ENCODE measurements around the gene ANKRD12. TPM values are rescaled to one million over a fixed set of nuclear protein-coding genes. Genes with fewer than 3 reads are reported as not detected.

ANKRD12 gene
- polyA plus RNA-seq, 1 donor from 2014 or later: 87.3 TPM

- H3K27ac Mint-ChIP-seq: no peak overlapping the region
- H3K27me3 Mint-ChIP-seq: no peaks in the 10 kb centered on the region
- H3K36me3 Mint-ChIP-seq: peaks cover 1% of the 10 kb centered on the region
- H3K9me3 Mint-ChIP-seq: no peaks in the 10 kb centered on the region
- peaks cover 0 to 2% (median 0%) of the 10 kb centered on the region in 3 donors for H3K4me1 Mint-ChIP-seq
- H3K4me3 Mint-ChIP-seq: no peak overlapping the region
These were observed 63.1 kb downstream of the ANKRD12 start for GRCh38 chr18:9199681-9200080.

- Mint-ChIP-seq H3K27me3 (no peaks in the 10 kb centered on the region), H3K4me1 (no peaks in the 10 kb centered on the region), H3K4me3 (no peak overlapping the region), H3K9me3 (no peaks in the 10 kb centered on the region), H3K27ac (no peak overlapping the region), H3K36me3 (no peaks in the 10 kb centered on the region)
These were observed 64.6 kb downstream of the ANKRD12 start for GRCh38 chr18:9201224-9201623.

DNA sequence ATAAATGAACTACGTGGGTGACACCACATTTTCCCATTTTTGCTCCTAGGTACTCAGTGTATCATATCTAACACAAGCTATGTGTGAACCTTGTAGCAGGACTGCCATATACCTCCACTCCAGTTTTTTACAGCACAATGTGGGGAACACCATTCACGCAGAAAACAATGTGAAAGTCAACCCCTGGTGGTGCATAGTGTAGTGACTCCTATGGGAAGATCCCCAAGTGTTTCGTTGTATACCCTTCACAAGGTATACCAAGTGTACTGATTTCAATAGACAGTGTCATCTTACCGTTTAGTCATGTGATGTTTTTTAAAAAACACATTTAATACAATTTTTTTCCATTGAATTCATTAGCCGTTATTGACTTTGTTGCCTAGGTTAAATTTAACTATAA lies 68.1 kb downstream of the ANKRD12 start:
- H3K4me1 Mint-ChIP-seq: no peaks in the 10 kb centered on the region
- H3K27ac Mint-ChIP-seq: no peak overlapping the region
- no peak overlapping the region for H3K4me3 Mint-ChIP-seq
- no peaks in the 10 kb centered on the region for H3K36me3 Mint-ChIP-seq
- no peaks in the 10 kb centered on the region for H3K27me3 Mint-ChIP-seq
- H3K9me3 Mint-ChIP-seq: no peaks in the 10 kb centered on the region

- Mint-ChIP-seq H3K4me3 (no peak overlapping the region), H3K36me3 (no peaks in the 10 kb centered on the region), H3K27me3 (no peaks in the 10 kb centered on the region), H3K4me1 (peaks cover 0 to under 1% (median 0%) of the 10 kb centered on the region in 3 donors), H3K27ac (no peak overlapping the region), H3K9me3 (no peaks in the 10 kb centered on the region)
These were observed 69.8 kb downstream of the ANKRD12 start for GRCh38 chr18:9206421-9206820.

DNA sequence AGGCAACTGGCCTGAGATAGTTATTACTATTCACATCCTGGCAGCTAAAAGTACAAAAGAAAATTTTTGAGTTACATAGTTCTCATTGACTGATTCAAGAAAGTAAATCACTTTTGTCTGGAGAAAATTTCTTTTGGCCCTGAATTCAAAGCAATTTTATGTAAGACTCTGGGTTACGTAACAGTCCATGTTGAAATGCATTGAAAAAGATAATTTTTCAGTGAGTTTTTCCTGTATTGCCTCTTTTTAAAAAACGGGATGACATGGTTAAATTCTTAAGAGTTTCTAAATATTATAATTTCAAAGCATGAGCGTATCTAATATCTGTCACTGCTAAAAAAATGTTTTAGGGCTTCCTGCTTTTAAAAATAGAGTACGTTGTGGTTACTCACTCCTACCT lies 72.7 kb downstream of the ANKRD12 start:
- Mint-ChIP-seq H3K27ac (no peak overlapping the region), H3K4me1 (peaks cover 0 to 6% (median 0%) of the 10 kb centered on the region in 3 donors), H3K9me3 (no peaks in the 10 kb centered on the region), H3K36me3 (peaks cover 3% of the 10 kb centered on the region), H3K27me3 (no peaks in the 10 kb centered on the region), H3K4me3 (no peak overlapping the region)

GRCh38 chr18:9210966-9211365 lies 74.4 kb downstream of the ANKRD12 start:
- no peaks in the 10 kb centered on the region for H3K27me3 Mint-ChIP-seq
- H3K36me3 Mint-ChIP-seq: peaks cover 3% of the 10 kb centered on the region
- H3K4me1 Mint-ChIP-seq: peaks cover 0 to 8% (median 0%) of the 10 kb centered on the region in 3 donors
- no peak overlapping the region for H3K27ac Mint-ChIP-seq
- no peaks in the 10 kb centered on the region for H3K9me3 Mint-ChIP-seq
- no peak overlapping the region for H3K4me3 Mint-ChIP-seq

DNA sequence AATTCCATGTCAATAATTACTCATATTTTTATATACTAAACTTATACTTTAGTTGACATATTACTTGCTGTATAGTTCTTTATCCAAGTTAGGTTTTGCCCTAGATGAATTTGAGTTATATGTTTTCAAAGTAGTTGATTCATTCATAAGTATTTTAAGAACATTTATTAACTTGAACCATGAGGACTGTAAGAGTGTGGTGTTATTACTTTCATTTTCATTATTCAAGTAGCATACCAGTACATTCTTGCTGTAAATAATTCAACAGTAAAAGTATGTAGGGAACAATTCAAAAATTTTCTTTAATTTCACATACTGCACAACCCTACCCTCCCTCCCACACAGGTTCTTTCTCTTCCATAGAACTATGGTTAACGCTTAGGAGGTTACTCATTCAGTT lies 75.4 kb downstream of the ANKRD12 start:
- Mint-ChIP-seq H3K36me3 (peaks cover 3% of the 10 kb centered on the region), H3K4me1 (peaks cover 0 to 8% (median 0%) of the 10 kb centered on the region in 3 donors), H3K27me3 (no peaks in the 10 kb centered on the region), H3K27ac (no peak overlapping the region), H3K9me3 (no peaks in the 10 kb centered on the region), H3K4me3 (no peak overlapping the region)

DNA sequence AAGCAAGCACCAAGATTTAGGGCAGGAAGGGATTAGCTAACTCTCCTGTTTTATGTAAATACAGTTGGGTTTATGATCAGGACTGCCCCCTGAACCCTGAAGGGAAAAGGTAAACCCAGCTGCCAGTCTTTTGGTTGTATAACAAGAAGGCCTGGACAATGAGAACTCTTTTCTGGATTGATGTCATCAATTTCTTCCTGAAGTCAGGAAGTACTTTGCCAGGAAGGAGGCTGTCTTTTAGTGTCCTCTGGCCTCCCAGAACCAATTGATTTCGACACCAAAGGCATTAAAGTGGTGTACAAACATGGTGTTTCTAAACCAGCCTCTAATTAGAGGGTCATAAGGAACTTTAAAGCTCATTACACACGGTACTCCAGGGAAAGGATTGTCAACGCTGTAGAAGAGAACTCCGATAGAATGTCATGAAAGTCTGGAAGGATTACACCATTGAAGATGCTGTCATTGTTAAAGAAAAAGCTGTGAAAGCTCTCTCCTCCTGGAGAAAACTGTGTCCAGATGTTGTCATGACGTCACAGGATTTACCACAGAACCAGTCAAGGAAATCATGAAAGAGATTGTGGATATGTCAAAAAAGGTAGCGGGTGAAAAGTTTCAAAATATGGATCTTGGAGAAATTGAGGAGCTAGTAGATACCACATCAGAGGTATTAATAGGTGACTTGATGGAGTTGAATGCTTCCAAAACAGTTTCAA lies 78.8 kb downstream of the ANKRD12 start:
- no peaks in the 10 kb centered on the region for H3K9me3 Mint-ChIP-seq
- H3K27me3 Mint-ChIP-seq: no peaks in the 10 kb centered on the region
- peaks cover 0 to 8% (median under 1%) of the 10 kb centered on the region in 3 donors for H3K4me1 Mint-ChIP-seq
- peaks cover 9% of the 10 kb centered on the region for H3K36me3 Mint-ChIP-seq
- H3K4me3 Mint-ChIP-seq: no peak overlapping the region
- H3K27ac Mint-ChIP-seq: peak overlapping the region in 1 of 3 donors; percentile 86

GRCh38 chr18:9216459-9216858 lies 79.9 kb downstream of the ANKRD12 start:
- Mint-ChIP-seq H3K36me3 (peaks cover 13% of the 10 kb centered on the region), H3K27me3 (no peaks in the 10 kb centered on the region), H3K9me3 (no peaks in the 10 kb centered on the region), H3K4me3 (no peak overlapping the region), H3K4me1 (peaks cover 0 to 7% (median 3%) of the 10 kb centered on the region in 3 donors), H3K27ac (no peak overlapping the region)

DNA sequence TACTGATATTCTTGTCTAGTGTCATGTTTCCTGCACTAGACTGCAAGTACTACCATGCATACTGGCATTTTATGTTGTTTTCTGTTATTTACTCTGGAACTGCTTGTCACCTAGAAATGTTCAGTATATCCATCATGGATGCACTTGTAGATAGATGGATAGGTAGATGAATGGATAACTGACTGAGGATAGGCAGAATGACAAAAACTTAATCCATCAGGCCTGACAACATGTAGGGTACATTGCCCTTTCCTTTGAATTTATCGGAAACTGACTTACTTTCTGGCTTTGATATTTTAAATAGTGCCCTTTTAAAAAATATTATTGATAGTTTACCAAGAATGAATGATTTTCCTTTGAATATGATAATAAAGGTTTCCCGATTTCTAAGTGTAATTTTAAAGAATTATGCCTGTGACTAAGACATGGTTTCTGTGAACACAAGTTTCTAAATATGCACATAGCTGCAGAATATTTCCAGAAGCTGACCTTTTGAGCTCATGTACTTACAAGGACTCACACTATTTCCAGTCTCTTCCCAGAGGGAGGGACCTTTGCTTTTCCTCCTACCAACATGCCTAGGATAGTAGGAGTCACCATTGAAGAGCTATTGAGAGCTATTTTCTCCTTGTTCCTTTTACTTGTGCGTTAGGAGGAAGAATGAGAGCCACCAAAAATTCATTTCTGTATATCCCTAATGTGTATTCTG lies 81.3 kb downstream of the ANKRD12 start:
- H3K27me3 Mint-ChIP-seq: no peaks in the 10 kb centered on the region
- no peaks in the 10 kb centered on the region for H3K9me3 Mint-ChIP-seq
- H3K4me3 Mint-ChIP-seq: no peak overlapping the region
- H3K4me1 Mint-ChIP-seq: peaks cover 0 to 5% (median 3%) of the 10 kb centered on the region in 3 donors
- peaks cover 18% of the 10 kb centered on the region for H3K36me3 Mint-ChIP-seq
- peak overlapping the region in 1 of 3 donors; percentile 48 for H3K27ac Mint-ChIP-seq

- Mint-ChIP-seq H3K4me3 (no peak overlapping the region), H3K4me1 (peaks cover 0 to 3% (median 0%) of the 10 kb centered on the region in 3 donors), H3K27me3 (no peaks in the 10 kb centered on the region), H3K27ac (peak overlapping the region in 1 of 3 donors; percentile 31), H3K36me3 (peaks cover 20% of the 10 kb centered on the region), H3K9me3 (no peaks in the 10 kb centered on the region)
These were observed 84.5 kb downstream of the ANKRD12 start for GRCh38 chr18:9221040-9221439.

DNA sequence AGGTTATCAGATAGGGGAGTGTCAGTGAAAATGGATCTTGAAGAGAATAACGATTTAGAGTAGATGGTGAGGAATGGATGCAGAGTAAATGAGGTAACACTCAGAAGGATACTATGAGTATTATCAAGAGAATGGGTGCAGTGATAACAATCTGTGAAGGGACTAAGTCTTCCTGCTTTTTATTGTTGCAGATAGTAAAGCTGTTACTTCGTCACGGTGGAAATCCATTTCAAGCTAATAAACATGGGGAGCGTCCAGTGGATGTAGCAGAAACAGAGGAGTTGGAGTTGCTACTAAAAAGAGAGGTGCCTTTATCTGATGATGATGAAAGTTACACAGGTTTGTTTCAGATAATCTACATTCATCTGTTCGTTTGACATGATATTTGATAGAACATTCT lies 85.1 kb downstream of the ANKRD12 start:
- no peak overlapping the region for H3K4me3 Mint-ChIP-seq
- no peaks in the 10 kb centered on the region for H3K27me3 Mint-ChIP-seq
- H3K36me3 Mint-ChIP-seq: peaks cover 20% of the 10 kb centered on the region
- peaks cover 0 to 3% (median 0%) of the 10 kb centered on the region in 3 donors for H3K4me1 Mint-ChIP-seq
- H3K27ac Mint-ChIP-seq: peak overlapping the region in 1 of 3 donors; percentile 6
- no peaks in the 10 kb centered on the region for H3K9me3 Mint-ChIP-seq

- Mint-ChIP-seq H3K4me3 (no peak overlapping the region), H3K9me3 (no peaks in the 10 kb centered on the region), H3K27me3 (no peaks in the 10 kb centered on the region), H3K4me1 (peaks cover 0 to 8% (median 4%) of the 10 kb centered on the region in 3 donors), H3K36me3 (peaks cover 22% of the 10 kb centered on the region), H3K27ac (peak overlapping the region in 1 of 3 donors; percentile 37)
These were observed 86.8 kb downstream of the ANKRD12 start for GRCh38 chr18:9223356-9223755.

DNA sequence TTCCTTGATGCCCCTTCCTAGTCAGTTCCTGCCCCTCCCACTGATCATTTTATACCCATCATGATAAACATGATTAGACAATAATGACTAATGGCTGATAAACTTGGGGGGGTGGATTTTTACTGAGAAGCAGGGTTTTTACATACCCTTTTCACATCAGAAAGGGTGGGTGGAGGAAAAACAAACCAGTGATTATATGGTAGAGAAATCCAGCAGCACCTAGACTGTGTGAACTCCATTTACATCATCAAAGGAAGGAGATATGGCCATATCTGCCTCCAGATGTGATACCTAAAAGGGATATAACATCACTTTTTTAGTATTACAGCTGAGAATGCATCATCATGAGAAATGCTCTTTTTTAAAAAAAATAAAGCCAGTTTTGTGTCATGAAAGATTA lies 89.9 kb downstream of the ANKRD12 start:
- H3K27me3 Mint-ChIP-seq: no peaks in the 10 kb centered on the region
- H3K36me3 Mint-ChIP-seq: peaks cover 33% of the 10 kb centered on the region
- no peak overlapping the region for H3K27ac Mint-ChIP-seq
- peaks cover 10 to 22% (median 12%) of the 10 kb centered on the region in 3 donors for H3K4me1 Mint-ChIP-seq
- peaks cover 0 to 11% (median 3%) of the 10 kb centered on the region in 3 donors for H3K9me3 Mint-ChIP-seq
- H3K4me3 Mint-ChIP-seq: no peak overlapping the region

- peak overlapping the region in 1 of 4 donors; percentile 80 for H3K4me3 Mint-ChIP-seq
- H3K27me3 Mint-ChIP-seq: no peaks in the 10 kb centered on the region
- peaks cover 35% of the 10 kb centered on the region for H3K36me3 Mint-ChIP-seq
- peaks cover 3 to 26% (median 6%) of the 10 kb centered on the region in 3 donors for H3K9me3 Mint-ChIP-seq
- peaks cover 11 to 22% (median 15%) of the 10 kb centered on the region in 3 donors for H3K4me1 Mint-ChIP-seq
- H3K27ac Mint-ChIP-seq: no peak overlapping the region
These were observed 95.4 kb downstream of the ANKRD12 start for GRCh38 chr18:9231852-9232486.

Data from IgD-negative memory B cell (primary cell).